Kidney (tissue), 14 donors: ENCODE measurements around the gene INO80. TPM values are rescaled to one million over a fixed set of nuclear protein-coding genes. Genes with fewer than 3 reads are reported as not detected.

Experiments used
- DNase-seq, 5 donors: peaks; one replicate each; pipeline ENCODE4 v3.0.0-alpha.2; 2013 to 2020
- FAIRE-seq: peaks from 2 replicates; lab custom pipeline; 2012; peaks lifted over from hg19 to GRCh38; lab: Jason Lieb, UNC
- H3K27ac ChIP-seq, 2 donors: one replicate each; pipeline ENCODE4 v1.7.0; 2013; ENCODE audit warnings: low read depth in 2 of 2, low read length in 2 of 2, inconsistent platforms in 1 of 2
- H3K27me3 ChIP-seq: one replicate; pipeline ENCODE4 v1.7.1; 2013; ENCODE audit warnings: low read length, inconsistent platforms; ENCODE audit not compliant: control insufficient read depth, insufficient read depth
- H3K36me3 ChIP-seq, 3 donors: one replicate each; pipeline versions ENCODE4 v1.7.0 to v1.7.1; 2013; ENCODE audit warnings: low read length in 3 of 3, control low read depth in 1 of 3, inconsistent platforms in 1 of 3; ENCODE audit not compliant: insufficient read depth in 3 of 3, control insufficient read depth in 2 of 3
- H3K4me1 ChIP-seq, 3 donors: one replicate each; pipeline versions ENCODE4 v1.7.0 to v1.7.1; 2013; ENCODE audit warnings: low read length in 3 of 3, inconsistent platforms in 1 of 3, low read depth in 1 of 3; ENCODE audit not compliant: control insufficient read depth in 2 of 3, insufficient read depth in 2 of 3
- H3K4me3 ChIP-seq, 3 donors: one replicate each; pipeline versions ENCODE4 v1.7.0 to v1.8.1; 2013; ENCODE audit warnings: low read length in 3 of 3, control low read depth in 1 of 3, inconsistent platforms in 1 of 3
- H3K9ac ChIP-seq, 3 donors: one replicate each; pipeline versions ENCODE4 v1.7.0 to v1.7.1; 2013; ENCODE audit warnings: low read length in 3 of 3, control low read depth in 1 of 3, inconsistent platforms in 1 of 3
- H3K9me3 ChIP-seq, 3 donors: one replicate each; pipeline versions ENCODE4 v1.7.0 to v1.7.1; 2013; ENCODE audit warnings: low read length in 3 of 3, control low read depth in 1 of 3, inconsistent platforms in 1 of 3; ENCODE audit not compliant: control insufficient read depth in 2 of 3, insufficient read depth in 1 of 3
- CTCF ChIP-seq: IDR thresholded peaks from 3 replicates; pipeline ENCODE4 v1.5.1; 2012; ENCODE audit warnings: mild to moderate bottlenecking, moderate library complexity, borderline replicate concordance; ENCODE audit not compliant: insufficient read depth; ENCODE audit errors: extremely low read depth
- intact Hi-C: fragments of 100-400 bp; cut with DNase I; formaldehyde crosslinking; loops from one replicate; pipeline ENCODE4 v1.11.1; 2022
- polyA plus RNA-seq: library from polyadenylated mRNA; stranded (reverse); fragments of 350-450 nt; fragmentation: Illumina TruSeq; extraction: RNeasy Lipid Tissue Mini Kit (QIAGEN cat#74804); gene quantifications from one replicate; pipeline ENCODE4 v1.2.3, GENCODE V29; 2014; ENCODE audit warnings: low read depth, low replicate concordance; ENCODE audit not compliant: insufficient read depth
- total RNA-seq: library from RNA; stranded (reverse); fragmentation: NEBNext Ultra II Directional; extraction: Animal tissue kit (Norgen Biotek cat#: 25700); gene quantifications from one replicate; pipeline ENCODE4 v1.2.1, GENCODE V29; 2021
- donor health status: control.
- donor health status: control.
- donor health status: control.
- donor health status: control.
- donor health status: control.
- donor health status: DM: yes; HTN: yes; CAD: no.
- donor health status: Normal renal cell carcinoma (clear cell type).

Gene INO80
- total and polyA plus RNA-seq, 2 donors from 2014 or later, result 6.0 to 27.3 TPM

GRCh38 chr15:41020829-41021228, 95.3 kb downstream of the INO80 start:
- Histone ChIP-seq H3K4me1 (peaks cover 0 to 7% (median 0%) of the 10 kb centered on the region in 3 donors), H3K27ac (no peak overlapping the region), H3K4me3 (no peak overlapping the region), H3K9ac (no peak overlapping the region), H3K36me3 (peaks cover 0 to 3% (median 0%) of the 10 kb centered on the region in 3 donors), H3K27me3 (no peaks in the 10 kb centered on the region), H3K9me3 (no peaks in the 10 kb centered on the region)
- no peak for FAIRE-seq
- TF ChIP-seq CTCF, result no peak
- intact Hi-C loops, result loop anchor here (10.0 kb wide), 1 partner anchor 116 kb away; no protein-coding TSS in a partner anchor
- DNase-seq, result no peak

DNA sequence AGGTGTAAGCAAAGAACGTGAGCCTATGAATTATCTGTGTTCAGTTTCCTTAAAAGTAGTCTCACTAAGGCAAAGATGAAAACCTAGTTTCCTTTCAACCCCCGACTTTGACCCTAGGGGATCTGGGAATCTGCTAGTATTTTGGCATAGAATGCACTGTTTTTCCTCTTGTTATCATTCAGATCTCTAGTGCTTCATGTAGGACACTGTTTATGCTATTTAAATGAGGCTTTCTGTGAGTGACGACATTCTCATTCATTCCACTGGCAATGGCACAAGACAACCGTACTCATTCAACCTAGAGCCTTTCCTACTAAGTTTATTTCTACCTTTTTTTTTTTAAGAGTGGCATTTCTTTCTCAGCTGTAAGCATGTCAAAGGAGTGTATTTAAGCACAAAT, 95.8 kb downstream of the INO80 start:
- Histone ChIP-seq H3K27ac (no peak overlapping the region), H3K4me3 (no peak overlapping the region), H3K36me3 (peaks cover 0 to 3% (median 0%) of the 10 kb centered on the region in 3 donors), H3K4me1 (peaks cover 0 to 7% (median 0%) of the 10 kb centered on the region in 3 donors), H3K9ac (no peak overlapping the region), H3K27me3 (no peaks in the 10 kb centered on the region), H3K9me3 (no peaks in the 10 kb centered on the region)
- FAIRE-seq (no peak), DNase-seq (no peak)
- TF ChIP-seq CTCF, result no peak
- intact Hi-C loops, result loop anchor here (10.0 kb wide), 1 partner anchor 116 kb away; no protein-coding TSS in a partner anchor

GRCh38 chr15:41019174-41019573, 96.9 kb downstream of the INO80 start:
- no peak overlapping the region for H3K4me3 ChIP-seq
- H3K36me3 ChIP-seq, result peaks cover 0 to 3% (median 2%) of the 10 kb centered on the region in 3 donors
- FAIRE-seq (no peak), DNase-seq (no peak)
- no peaks in the 10 kb centered on the region for H3K27me3 ChIP-seq
- intact Hi-C loops, result no loop called here
- no peak overlapping the region for H3K9ac ChIP-seq
- peak overlapping the region in 1 of 2 donors; percentile 33 for H3K27ac ChIP-seq
- H3K9me3 ChIP-seq, result no peaks in the 10 kb centered on the region
- H3K4me1 ChIP-seq, result peaks cover 0 to 7% (median 0%) of the 10 kb centered on the region in 3 donors
- no peak for TF ChIP-seq CTCF

- FAIRE-seq, result no peak
- Histone ChIP-seq H3K4me1 (peaks cover 0 to 7% (median 0%) of the 10 kb centered on the region in 3 donors), H3K9ac (no peak overlapping the region), H3K27me3 (no peaks in the 10 kb centered on the region), H3K4me3 (no peak overlapping the region), H3K36me3 (peaks cover 0 to 3% (median 2%) of the 10 kb centered on the region in 3 donors), H3K9me3 (no peaks in the 10 kb centered on the region), H3K27ac (peak overlapping the region in 1 of 2 donors; percentile 13)
- intact Hi-C loops, result no loop called here
- peak in 3 of 5 donors; percentile 12 to 72 (median 32) for DNase-seq
- peak; percentile 59 for TF ChIP-seq CTCF
These were observed 97.5 kb downstream of the INO80 start for GRCh38 chr15:41018534-41018933.
